NCI-H2227 (cell line): ENCODE measurements around the gene ZSWIM1.

Experiments used
- DNase-seq: peaks from one replicate; lab custom pipeline; 2025; ENCODE audit not compliant: unreplicated experiment; lab: John Stamatoyannopoulos, UW

Gene ZSWIM1

DNA sequence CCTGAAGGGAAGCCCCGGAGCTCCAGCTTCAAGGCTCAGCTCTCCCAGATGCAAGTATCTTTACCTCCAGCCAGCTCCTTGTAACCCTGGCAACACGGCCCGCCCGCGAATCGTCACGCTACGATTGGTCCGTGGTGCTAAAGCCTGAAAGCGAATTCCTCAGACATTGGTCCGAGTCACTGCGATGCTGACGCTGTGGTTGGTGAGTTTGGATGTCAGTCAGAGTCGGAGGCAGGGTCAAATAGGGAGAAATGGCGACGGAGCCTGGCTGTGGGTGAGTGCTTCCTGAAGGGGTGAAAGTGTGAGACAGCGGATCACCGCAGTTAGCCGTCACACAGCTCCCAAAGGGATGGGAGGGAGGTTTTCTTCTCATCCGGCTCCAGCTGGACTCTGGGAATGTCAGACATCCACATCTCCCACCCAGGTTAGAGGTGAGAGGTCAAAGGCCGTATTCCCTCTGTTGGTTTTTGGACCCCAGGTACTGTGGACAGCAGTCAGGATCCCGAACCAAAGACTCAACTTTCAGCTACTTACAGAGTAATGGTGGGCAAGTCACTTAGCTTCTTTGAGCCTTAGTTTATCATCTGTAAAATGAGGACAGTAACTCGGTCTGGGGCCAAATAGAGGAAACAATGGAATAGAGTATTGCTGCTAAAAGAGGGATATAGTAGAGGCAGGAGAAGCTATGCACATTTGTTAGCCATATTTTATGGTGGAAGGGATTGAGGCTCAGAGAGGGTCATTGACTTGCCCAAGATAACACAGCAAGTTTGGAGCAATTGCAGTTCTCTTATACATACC is at the start of gene ZSWIM1:
Gene ZSWIM1 (plus strand): TSS at position 240 of the 801 bp plus-strand sequence. CDS start 1,366 bp downstream, outside the sequence.
- peak; percentile 100 for DNase-seq

DNA sequence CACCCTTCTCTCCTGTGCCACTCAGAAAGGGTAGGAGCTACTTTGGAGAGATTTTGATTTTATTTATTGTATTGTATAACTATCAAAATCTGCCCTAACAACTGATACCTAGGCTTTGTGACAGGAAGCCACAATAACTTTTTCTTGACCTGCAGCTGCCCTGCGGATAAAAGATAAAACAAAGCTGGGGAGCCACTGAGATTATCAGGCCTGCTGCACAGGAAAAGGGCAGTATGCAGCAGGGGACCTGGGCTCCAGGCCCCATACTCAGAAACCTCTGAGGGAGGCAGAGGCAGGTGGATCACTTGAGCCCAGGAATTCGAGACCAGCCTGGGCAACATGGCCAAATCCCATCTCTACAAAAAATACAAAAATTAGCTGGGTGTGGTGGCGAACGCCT is 48.4 kb upstream of the ZSWIM1 start:
- DNase-seq: no peak

DNA sequence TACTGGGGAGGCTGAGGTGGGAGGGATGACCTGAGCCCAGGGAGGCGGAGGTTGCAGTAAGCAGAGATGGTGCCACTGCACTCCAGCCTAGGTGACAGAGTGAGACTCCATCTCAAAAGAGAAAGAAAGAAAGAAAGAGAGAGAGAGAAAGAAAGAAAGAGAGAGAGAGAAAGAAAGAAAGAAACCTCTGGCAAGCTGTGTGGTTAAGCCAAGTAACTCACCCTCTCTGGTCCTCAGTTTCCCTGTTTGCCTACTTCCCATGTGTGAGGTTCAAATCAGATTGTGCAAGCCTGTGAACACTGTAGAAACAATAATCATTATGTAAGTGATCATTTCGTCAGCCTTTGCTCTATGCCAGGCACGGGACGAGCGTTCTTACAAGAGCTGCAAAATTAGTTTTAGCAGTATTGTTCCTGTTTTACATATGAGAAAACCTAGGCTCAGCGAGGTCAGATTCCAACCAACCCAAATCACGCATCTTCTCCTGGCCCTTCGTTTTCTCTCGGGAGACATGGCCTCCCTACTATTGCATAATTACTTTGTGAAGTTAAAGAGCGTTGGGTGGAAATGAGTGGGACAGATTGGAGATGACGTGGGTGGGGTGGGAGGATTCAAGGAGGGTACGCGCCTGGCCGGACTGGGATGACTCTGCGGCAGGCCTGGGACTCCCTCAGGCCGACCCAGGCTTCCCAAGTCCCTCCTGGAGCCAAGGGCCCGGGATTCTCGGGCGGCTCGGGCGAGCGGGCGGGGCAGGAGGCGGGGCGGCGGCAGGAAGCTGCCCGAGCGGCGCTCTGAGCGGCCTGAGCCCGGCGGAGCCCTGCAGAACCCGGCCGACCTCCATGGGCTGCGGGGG is 47.8 kb upstream of the ZSWIM1 start, which contains the start of gene SNX21:
Gene SNX21 (plus strand): TSS at position 770 of the 853 bp plus-strand sequence. CDS start 121 bp downstream, outside the sequence.
- peak; percentile 76 for DNase-seq

DNA sequence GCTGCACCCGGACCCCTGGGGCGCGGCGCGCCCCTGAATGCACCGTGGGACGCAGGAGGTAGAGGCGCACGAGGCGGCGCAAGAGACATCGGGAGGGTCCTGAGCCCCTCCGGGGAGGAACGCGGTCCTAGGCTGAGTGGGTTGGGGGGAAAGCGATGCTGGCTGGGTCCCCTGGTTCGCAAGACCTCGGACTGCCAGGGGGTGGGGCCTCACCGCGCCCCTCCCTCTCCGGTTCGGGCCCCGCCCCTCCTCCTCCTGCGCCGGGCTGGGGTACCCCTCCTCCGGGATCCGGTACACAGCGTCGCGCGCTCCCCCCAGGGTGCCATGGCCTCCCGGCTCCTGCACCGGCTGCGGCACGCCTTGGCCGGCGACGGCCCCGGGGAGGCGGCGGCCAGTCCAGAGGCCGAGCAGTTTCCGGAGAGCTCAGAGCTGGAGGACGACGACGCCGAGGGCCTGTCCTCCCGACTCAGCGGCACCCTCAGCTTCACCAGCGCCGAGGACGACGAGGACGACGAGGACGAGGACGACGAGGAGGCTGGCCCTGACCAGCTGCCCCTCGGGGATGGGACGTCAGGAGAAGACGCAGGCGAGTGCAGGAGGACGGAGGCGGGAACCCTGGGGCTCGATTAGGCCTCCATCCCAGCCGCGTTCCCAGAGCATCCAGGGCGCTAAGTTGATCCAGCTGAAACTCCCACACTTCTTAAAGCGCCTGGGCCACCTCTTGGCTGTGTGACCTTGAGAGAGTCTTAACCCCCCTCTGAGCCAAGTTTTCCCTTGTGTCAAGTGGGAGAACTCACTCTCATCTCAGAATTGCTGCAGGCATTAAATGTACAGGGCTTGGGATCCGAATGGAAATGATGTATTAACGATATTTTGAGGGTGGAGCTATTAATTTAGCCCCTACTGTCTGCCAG is 46.9 kb upstream of the ZSWIM1 start:
- peak; percentile 80 for DNase-seq

DNA sequence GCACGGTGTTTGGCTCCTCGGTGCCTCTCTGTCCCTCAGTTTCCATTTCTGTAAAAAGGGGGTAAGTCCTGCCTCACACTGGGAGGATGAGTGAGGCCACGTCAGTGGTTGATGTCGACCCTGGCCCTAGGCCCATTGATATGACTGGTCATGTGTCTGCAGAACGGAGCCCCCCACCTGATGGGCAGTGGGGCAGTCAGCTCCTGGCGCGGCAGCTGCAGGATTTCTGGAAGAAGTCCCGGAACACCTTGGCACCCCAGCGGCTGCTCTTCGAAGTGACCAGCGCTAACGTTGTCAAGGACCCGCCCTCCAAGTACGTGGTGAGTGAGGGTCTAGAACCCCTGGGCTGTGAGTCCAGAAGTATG is 46.2 kb upstream of the ZSWIM1 start:
- DNase-seq: no peak

DNA sequence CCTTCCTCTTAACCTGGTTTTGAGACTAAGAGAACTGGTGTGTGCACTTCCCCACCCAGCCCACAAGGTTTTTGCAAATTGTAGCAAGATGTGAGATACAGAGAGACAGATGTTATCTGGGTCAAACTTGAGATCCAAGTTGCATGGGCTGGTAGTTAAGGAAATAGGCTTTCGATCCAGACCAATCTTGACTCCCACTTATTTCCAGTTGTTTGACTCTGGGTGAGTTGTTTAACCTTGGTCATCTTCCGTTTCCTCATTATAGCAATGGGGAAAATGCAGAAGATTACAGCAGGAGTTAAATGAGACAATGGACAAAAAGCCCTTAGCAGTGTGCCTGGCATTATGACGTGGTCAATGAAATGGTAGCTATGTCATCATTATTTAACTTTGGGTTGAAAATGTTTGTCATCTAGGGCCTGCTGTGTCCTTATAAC is 45.7 kb upstream of the ZSWIM1 start:
- no peak for DNase-seq

DNA sequence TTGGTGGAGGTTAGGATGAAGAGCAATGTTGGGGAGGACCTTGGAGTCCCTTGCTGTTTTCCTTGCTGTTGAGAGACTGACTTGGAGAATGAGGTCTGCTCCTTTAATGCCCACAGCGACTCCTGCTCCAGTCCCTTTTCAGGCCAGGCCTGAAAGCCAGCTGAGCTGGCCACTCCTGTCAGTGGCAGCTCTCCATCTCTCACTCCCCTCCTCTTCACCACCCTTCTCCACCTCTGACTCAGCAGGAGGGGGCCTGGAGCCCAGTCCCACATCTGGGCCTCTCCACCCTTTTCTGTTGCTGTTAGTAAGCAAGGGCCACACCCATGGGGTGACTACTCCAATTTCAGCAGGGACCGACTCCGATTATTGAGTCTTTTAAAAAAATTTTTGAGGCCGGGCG is 45.2 kb upstream of the ZSWIM1 start:
- no peak for DNase-seq

DNA sequence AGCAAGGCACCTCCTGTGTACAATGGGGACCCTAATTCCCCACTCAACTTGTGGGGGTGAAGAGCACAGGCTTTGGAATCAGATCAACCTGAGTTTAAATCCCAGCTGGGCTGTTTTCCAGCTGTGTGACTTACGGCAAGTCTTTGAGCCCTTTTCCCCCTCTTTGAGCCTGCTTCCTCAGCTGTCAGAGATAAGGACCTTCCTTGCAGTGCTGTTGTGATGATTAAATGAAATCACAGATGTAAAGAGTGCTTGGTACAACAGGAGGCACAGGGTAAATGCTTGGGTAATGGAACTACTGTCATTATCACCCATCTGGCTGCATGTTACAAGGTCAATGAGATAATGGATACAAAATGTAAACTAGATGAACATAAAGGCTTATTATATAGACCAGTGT is 44.2 kb upstream of the ZSWIM1 start:
- peak; percentile 60 for DNase-seq

DNA sequence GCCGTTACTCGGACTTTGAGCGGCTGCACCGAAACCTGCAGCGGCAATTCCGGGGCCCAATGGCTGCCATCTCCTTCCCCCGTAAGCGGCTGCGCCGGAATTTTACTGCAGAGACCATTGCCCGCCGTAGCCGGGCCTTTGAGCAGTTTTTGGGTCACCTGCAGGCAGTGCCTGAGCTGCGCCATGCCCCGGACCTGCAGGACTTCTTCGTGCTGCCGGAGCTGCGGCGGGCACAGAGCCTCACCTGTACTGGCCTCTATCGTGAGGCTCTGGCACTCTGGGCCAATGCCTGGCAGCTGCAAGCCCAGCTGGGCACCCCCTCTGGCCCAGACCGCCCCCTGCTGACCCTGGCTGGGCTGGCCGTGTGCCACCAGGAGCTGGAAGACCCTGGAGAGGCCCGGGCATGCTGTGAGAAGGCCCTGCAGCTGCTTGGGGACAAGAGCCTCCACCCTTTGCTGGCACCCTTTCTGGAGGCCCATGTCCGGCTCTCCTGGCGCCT is 40.3 kb upstream of the ZSWIM1 start:
- DNase-seq: no peak

DNA sequence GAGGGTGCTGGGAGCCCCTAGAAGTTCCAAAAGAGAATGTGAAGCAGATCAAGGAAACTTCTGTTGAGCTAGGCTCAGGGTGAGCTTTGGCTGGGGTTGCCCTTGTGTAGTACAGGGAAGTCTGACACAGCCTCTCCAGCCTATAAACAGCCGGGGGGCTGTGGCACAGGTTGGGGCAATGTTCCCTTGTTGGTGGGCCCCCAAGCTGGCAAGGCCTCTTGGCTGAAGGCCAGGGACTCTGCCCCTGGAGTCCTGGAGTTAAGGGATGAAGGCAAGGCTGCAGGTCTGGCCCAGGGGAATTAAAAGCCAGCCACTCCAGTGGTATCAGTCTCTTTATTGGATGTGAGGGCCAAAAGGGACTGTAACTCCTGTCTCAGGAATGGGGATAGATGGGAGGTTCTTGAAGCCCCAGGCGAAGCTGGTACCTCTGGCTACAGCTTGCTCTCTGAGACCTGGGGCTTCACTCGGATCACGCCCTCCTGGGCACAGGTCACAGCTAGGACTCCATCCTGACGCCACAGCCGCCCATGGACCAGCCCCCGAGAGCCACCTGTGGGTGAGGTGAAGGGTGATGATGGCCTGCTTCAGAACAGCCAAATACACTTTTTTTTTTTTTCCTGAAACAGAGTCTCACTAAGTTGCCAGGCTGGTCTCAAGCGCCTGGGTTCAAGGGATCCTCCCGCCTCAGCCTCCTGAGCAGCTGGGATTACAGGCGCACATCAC is 39.5 kb upstream of the ZSWIM1 start:
- no peak for DNase-seq

DNA sequence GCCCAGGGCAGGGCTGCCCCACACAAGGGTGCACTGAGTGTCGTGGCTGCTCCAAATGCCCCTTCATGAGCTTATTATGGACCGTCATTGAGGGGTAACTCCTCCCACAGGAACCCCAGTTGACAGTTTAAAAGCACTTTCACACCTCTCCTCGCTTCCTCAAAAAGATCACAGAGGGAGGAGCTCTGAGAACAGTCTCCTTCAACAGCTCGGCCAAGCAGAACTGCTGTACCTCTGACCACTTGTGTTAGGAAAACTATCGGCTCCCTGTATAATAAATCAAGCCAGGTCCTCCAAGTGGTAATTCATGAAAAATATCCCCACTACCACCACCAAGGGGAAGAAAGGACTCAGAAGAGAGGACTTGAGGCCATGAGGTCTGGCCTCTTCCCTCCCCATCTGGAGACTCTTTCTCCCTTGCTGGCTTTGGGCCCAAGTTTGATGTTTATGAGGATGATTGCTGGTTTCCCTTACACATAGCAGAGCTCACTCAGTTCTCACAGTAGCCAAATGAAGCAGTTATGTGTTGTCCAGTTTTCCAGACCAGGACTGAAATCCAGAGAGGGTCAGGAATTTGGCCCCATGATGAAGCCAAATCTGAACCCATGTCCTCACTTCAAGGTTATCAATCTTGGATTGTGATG is 38.7 kb upstream of the ZSWIM1 start:
- DNase-seq: no peak

DNA sequence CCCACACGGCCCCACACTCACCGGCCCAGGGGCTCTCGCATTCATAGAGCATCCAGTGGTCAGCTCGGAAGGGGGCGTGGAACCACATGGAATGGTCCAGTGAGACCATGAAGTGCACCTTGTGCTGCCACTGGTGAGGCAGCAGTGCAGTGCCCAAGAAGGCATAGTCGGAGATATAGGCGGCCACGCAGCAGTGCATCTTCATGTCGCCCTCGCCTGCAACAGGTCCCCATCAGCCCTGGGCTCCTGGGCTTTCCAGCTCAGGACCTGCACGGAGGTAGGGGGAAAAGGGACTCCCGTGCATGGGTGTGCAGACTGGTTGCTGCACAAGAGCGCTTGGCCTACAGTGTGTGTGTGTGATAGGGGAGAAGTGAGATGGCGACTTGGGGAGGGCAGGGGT is 37.5 kb upstream of the ZSWIM1 start:
- DNase-seq: no peak

DNA sequence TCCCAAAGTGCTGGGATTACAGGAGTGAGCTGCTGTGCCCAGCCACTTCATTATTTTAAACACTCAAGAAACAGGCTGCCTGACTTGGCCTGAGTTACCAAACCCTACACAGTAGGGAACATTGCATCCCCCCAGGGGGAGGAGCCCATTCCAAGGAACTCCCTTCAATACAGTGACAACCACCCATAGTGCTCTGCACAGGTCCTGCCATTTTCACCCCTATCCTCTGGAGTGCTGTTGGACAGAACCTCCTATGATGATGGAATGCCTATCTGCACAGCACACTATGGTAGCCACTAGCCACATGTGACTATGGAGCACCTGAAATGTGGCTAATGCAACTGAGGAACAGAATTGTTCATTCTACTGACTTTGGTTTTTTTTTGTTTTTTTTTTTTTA is 35.6 kb upstream of the ZSWIM1 start:
- no peak for DNase-seq

DNA sequence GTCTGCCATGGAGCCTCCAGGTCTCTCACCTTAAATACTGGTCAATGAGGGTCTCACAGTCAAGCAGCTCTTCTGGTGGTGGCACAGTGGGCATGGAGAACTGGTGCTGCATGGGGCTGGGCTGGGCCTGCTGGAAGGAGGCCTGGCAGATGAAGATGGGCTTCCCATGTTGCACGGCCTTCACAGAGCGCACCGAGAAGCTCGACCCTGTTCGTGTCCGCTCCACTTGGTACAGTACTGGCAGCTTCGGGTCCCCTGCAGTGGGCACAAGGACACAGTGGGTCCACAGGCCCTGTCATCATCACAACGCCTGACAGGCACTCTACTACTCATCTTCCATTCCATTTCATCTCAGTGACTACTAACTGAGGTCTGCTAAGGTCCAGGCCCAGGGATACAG is 32.6 kb upstream of the ZSWIM1 start:
- no peak for DNase-seq

DNA sequence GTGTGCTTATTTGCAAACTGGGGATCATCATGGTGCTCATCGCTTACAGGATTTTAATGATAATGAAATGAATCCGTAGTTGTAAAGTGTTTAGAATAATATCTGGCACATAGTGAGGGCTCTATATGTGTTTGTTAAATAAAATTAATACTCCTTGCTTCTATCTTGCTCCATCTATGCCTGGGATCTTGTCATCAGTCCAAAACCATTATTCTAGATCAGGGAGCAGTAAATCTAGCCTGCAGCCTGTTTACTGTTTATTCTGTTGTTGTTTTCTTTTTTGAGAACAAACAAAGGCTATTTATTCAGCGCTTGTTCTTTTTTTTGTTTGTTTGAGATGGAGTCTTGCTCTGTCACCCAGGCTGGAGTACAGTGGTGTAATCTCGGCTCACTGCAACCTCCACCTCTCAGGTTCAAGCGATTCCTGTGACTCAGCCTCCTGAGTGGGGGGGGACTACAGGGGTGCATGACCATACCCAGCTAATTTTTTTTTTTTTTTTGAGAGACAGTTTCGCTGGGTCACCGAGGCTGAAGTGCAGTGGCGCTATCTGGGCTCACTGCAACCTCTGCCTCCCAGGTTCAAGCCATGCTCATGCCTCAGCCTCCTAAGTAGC is 32.0 kb upstream of the ZSWIM1 start:
- DNase-seq: no peak

DNA sequence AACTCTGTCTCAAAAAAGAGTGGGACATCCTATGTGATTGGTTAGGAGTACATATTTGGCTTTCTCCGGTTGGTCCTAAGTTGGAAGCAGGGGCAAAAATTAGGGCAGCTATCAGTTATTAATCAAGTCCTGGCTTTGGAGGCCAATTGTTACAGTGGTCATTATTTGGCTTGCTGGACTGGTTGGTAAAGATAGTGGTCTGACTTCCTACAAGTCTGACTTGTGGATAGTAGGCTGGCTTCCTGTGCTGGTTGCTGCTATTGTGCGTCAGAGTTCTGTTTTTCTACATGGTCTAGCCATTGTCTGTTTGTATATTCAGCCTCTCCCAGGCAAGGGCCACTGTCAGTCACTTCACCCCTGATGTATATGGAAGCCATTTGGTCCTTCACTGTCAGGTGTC is 30.8 kb upstream of the ZSWIM1 start:
- no peak for DNase-seq

DNA sequence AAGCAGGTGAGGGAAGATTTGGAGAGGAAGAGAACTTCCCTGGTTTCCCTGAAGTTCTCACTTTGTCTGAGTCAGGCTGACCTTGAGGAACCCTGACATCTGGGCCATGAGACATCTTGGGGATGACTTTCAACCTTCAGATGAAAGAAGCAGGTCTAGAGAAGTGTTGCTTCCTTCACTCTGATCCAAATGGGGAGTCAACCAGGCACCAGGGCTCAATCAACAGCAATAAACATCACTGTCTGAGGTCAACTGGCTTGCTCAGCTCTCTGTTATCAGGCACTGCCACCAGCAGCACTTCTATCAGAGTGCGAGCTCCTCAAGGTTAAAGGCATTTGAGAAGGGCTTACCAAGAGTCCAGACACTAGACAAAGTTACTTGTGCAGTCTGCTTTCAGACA is 30.1 kb upstream of the ZSWIM1 start:
- DNase-seq: no peak

DNA sequence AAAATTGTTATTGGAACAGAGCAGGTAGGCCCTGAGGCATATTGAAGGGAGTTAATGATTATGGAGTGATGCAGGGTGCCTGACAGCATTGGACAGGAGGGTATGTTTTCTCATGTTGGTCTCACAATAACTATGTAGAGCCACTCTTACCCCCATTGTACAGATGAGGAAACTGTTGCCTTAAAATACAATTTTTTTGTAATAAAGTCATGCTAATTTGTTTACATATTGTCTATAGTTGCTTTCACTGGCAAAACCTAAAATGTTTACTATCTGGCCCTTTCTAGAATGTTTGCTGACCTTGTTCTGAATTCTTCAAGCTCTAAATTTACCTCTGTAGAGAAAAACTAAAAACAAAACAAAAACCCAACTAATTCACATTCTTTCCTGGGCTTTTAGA is 29.5 kb upstream of the ZSWIM1 start:
- DNase-seq: no peak

DNA sequence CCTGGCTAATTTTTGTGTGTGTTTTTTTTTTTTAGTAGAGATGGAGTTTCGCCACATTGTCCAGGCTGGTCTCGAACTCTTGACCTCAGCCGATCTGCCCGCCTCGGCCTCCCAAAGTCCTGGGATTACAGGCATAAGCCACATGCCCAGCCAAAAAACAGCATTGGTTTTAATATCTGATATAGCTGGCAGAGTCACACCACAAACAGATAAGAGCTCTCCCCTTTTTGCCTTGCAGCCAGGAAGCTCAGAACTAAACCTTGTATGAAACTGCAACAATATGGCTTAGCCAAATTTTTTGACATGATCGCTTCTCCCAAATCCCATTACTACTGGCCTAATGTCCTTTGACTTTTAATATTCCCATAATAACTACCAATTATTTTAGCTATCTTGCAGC is 28.7 kb upstream of the ZSWIM1 start:
- no peak for DNase-seq
